Loucy (cell line): ENCODE measurements around the gene PTPRO.

Source experiments
- H2AFZ ChIP-seq: fragments of 200-600 bp; sonication (generic); 2 replicates; pipeline ENCODE4 v1.6.0; 2016; ENCODE audit warnings: antibody characterized with exemption, mild to moderate bottlenecking, low read length, moderate library complexity
- H3F3A ChIP-seq: fragments of 200-600 bp; 2 replicates; pipeline ENCODE4 v1.6.0; 2016; ENCODE audit warnings: antibody characterized with exemption, low read depth, mild to moderate bottlenecking
- H3K27me3 ChIP-seq: fragments of 200-600 bp; sonication (generic); 2 replicates; pipeline ENCODE4 v1.6.1; 2014; ENCODE audit warnings: low read length, mild to moderate bottlenecking; ENCODE audit not compliant: insufficient read depth, poor library complexity, severe bottlenecking
- H3K36me3 ChIP-seq: fragments of 200-600 bp; sonication (generic); 2 replicates; pipeline ENCODE4 v1.6.1; 2016; ENCODE audit warnings: low read length; ENCODE audit not compliant: insufficient read depth
- H3K4me1 ChIP-seq: fragments of 200-600 bp; sonication (generic); 2 replicates; pipeline ENCODE4 v1.5.1; 2014; ENCODE audit warnings: low read length, mild to moderate bottlenecking; ENCODE audit not compliant: insufficient read depth, poor library complexity, severe bottlenecking
- H3K4me2 ChIP-seq: fragments of 200-600 bp; sonication (generic); 2 replicates; pipeline ENCODE4 v1.6.0; 2014; ENCODE audit warnings: antibody characterized with exemption, low read length, low read depth, mild to moderate bottlenecking; ENCODE audit not compliant: poor library complexity, severe bottlenecking
- H3K4me3 ChIP-seq: fragments of 200-600 bp; sonication (generic); 2 replicates; pipeline ENCODE4 v1.5.1; 2014; ENCODE audit warnings: low read length, mild to moderate bottlenecking, mixed read lengths; ENCODE audit not compliant: poor library complexity, severe bottlenecking
- H3K79me2 ChIP-seq: fragments of 200-600 bp; sonication (generic); 2 replicates; pipeline ENCODE4 v1.6.1; 2014; ENCODE audit warnings: low read length; ENCODE audit not compliant: insufficient read depth
- H3K9ac ChIP-seq: fragments of 200-600 bp; sonication (generic); 2 replicates; pipeline ENCODE4 v1.6.0; 2014; ENCODE audit warnings: mild to moderate bottlenecking, low read depth, low read length, moderate library complexity; ENCODE audit not compliant: poor library complexity, severe bottlenecking
- H3K9me2 ChIP-seq: fragments of 200-600 bp; sonication (generic); replicated peaks from 2 replicates; pipeline ENCODE4 v1.6.1; 2016; ENCODE audit warnings: low read depth, low read length, mixed read lengths
- H3K9me3 ChIP-seq: fragments of 200-600 bp; sonication (generic); 2 replicates; pipeline ENCODE4 v1.6.1; 2014; ENCODE audit warnings: mild to moderate bottlenecking, antibody characterized with exemption, low read length, low read depth; ENCODE audit not compliant: insufficient read depth
- H4K20me1 ChIP-seq: fragments of 200-600 bp; sonication (generic); 2 replicates; pipeline ENCODE4 v1.6.0; 2014; ENCODE audit warnings: antibody characterized with exemption, low read length, mild to moderate bottlenecking; ENCODE audit not compliant: insufficient read depth, poor library complexity, severe bottlenecking
- EZH2phosphoT487 ChIP-seq: fragments of 200-600 bp; IDR thresholded peaks from 2 replicates; pipeline ENCODE4 v1.6.1; 2018; ENCODE audit warnings: antibody characterized with exemption, mild to moderate bottlenecking, moderate library complexity, borderline replicate concordance
- TF ChIP-seq, protein P1 (sequence below): fragments of 200-600 bp; sonication (generic); conservative IDR thresholded peaks from 2 replicates; pipeline ENCODE4 v1.5.1; 2014; ENCODE audit warnings: mild to moderate bottlenecking, antibody characterized with exemption, low read length

PTPRO gene

DNA sequence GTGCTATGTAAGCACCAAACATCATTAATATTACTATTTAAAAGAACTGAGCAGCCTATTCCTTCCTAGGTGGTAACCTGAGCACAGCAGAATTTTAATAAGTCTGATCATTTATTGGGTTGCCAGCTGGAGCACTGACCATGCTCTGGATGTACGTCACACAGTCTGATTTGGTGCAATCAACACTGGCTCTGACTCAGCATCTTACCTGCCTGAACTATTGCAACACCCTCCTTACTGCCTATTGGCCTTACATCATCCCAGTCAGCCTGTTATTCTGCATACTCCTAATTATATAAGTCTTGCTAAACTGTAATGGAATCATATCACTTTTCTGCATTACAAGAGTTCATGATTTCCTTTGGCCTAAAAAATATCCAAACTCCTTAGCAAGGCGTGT is 149.7 kb downstream of the PTPRO start:
- Histone ChIP-seq H3K9me2 (no peaks in the 10 kb centered on the region), H3K4me3 (no peak overlapping the region), H2AFZ (no peak overlapping the region), H3K4me2 (no peak overlapping the region), H3K36me3 (no peaks in the 10 kb centered on the region), H3K79me2 (no peaks in the 10 kb centered on the region), H3K27me3 (no peaks in the 10 kb centered on the region), H3K9me3 (no peaks in the 10 kb centered on the region), H3K4me1 (no peaks in the 10 kb centered on the region), H4K20me1 (no peaks in the 10 kb centered on the region), H3F3A (no peaks in the 10 kb centered on the region), H3K9ac (no peak overlapping the region)
- TF ChIP-seq EZH2phosphoT487 = no peak
- TF ChIP-seq, protein P1, sequence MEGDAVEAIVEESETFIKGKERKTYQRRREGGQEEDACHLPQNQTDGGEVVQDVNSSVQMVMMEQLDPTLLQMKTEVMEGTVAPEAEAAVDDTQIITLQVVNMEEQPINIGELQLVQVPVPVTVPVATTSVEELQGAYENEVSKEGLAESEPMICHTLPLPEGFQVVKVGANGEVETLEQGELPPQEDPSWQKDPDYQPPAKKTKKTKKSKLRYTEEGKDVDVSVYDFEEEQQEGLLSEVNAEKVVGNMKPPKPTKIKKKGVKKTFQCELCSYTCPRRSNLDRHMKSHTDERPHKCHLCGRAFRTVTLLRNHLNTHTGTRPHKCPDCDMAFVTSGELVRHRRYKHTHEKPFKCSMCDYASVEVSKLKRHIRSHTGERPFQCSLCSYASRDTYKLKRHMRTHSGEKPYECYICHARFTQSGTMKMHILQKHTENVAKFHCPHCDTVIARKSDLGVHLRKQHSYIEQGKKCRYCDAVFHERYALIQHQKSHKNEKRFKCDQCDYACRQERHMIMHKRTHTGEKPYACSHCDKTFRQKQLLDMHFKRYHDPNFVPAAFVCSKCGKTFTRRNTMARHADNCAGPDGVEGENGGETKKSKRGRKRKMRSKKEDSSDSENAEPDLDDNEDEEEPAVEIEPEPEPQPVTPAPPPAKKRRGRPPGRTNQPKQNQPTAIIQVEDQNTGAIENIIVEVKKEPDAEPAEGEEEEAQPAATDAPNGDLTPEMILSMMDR = no peak

DNA sequence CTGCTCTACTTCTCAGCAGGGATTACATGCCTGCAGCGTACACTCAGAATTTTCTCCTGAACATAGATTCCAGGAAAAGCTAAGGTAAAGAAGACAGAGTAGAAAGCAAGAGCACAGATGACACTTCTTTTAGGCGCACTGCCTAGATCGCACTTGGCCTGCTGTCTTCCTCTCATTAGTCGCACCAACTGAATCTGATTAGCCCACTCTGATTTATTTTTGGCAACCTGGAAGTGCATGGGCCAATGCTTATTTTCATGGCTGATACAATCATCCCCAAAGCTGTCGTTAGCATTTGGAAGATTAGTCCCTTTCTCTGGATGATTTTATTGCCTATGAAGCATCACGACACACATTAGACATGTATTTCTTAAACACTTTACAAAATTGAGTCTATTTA is 152.5 kb downstream of the PTPRO start:
- H3K4me1 ChIP-seq = no peaks in the 10 kb centered on the region
- H3F3A ChIP-seq = no peaks in the 10 kb centered on the region
- no peaks in the 10 kb centered on the region for H4K20me1 ChIP-seq
- TF ChIP-seq, protein P1 = no peak
- TF ChIP-seq EZH2phosphoT487 = no peak
- H3K9me3 ChIP-seq = no peaks in the 10 kb centered on the region
- H3K27me3 ChIP-seq = no peaks in the 10 kb centered on the region
- no peaks in the 10 kb centered on the region for H3K9me2 ChIP-seq
- no peak overlapping the region for H3K9ac ChIP-seq
- no peaks in the 10 kb centered on the region for H3K79me2 ChIP-seq
- H3K4me3 ChIP-seq = no peak overlapping the region
- no peak overlapping the region for H2AFZ ChIP-seq
- no peak overlapping the region for H3K4me2 ChIP-seq
- H3K36me3 ChIP-seq = no peaks in the 10 kb centered on the region

GRCh38 chr12:15477761-15478160 is 155.5 kb downstream of the PTPRO start:
- no peaks in the 10 kb centered on the region for H3K9me3 ChIP-seq
- H2AFZ ChIP-seq = no peak overlapping the region
- H3K4me3 ChIP-seq = no peak overlapping the region
- H3K9ac ChIP-seq = no peak overlapping the region
- no peaks in the 10 kb centered on the region for H3K9me2 ChIP-seq
- H3K79me2 ChIP-seq = no peaks in the 10 kb centered on the region
- no peak for TF ChIP-seq EZH2phosphoT487
- TF ChIP-seq, protein P1 = no peak
- H3K36me3 ChIP-seq = no peaks in the 10 kb centered on the region
- H3F3A ChIP-seq = no peaks in the 10 kb centered on the region
- no peaks in the 10 kb centered on the region for H3K27me3 ChIP-seq
- H3K4me1 ChIP-seq = no peaks in the 10 kb centered on the region
- no peak overlapping the region for H3K4me2 ChIP-seq
- no peaks in the 10 kb centered on the region for H4K20me1 ChIP-seq
